Neural progenitor cell (in vitro differentiated cells): Measurements from ENCODE around the gene CDC25C.

ENCODE experiments used
- EZH2phosphoT487 ChIP-seq: fragments of 200-600 bp; sonication (generic); IDR thresholded peaks from 2 replicates; pipeline ENCODE4 v1.6.1; 2017; ENCODE audit warnings: antibody characterized with exemption
- TF ChIP-seq, protein P1 (sequence below): fragments of 200-600 bp; sonication (generic); IDR thresholded peaks from 2 replicates; pipeline ENCODE4 v1.5.1; 2017; ENCODE audit warnings: antibody characterized with exemption, mild to moderate bottlenecking

DNA sequence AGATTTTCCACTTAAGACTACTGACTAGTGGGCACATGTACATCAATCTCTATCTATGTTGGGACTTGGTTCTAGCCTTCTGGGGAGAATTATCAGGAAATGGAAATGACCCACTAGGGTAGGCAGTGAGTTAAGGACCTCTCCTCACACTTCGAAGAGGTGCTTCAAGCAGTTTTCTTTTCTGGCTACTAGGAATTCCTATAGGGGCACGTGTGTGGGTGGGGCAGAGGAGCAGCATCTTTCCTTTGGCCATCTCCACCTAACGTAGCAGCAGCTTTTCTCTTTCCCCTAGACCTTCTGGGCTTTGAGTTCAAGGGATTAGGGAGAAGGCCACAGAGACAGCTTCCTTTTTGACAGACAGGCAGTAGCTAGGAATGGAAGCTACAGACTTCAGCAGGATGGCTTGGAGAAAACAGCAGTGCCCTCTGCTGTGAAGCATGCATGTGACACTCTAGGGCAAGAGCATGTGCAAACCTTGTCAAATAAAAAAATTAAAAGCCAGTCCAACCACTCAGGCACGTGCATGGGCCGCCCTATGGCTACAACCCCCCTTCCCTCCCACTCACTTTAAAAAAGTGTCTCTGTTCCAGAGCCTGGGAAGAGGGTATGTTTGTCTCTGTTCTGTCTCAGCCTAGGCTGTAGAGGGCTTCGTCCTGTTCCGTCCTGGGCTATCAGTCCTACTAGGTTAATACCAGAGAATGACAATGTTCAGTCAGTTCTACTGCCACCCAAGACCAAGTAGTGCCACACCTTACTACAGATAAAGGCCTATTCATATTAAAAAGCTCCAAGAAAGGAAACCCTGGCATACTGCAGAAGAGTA lies 48.5 kb downstream of the CDC25C start:
- TF ChIP-seq, protein P1, sequence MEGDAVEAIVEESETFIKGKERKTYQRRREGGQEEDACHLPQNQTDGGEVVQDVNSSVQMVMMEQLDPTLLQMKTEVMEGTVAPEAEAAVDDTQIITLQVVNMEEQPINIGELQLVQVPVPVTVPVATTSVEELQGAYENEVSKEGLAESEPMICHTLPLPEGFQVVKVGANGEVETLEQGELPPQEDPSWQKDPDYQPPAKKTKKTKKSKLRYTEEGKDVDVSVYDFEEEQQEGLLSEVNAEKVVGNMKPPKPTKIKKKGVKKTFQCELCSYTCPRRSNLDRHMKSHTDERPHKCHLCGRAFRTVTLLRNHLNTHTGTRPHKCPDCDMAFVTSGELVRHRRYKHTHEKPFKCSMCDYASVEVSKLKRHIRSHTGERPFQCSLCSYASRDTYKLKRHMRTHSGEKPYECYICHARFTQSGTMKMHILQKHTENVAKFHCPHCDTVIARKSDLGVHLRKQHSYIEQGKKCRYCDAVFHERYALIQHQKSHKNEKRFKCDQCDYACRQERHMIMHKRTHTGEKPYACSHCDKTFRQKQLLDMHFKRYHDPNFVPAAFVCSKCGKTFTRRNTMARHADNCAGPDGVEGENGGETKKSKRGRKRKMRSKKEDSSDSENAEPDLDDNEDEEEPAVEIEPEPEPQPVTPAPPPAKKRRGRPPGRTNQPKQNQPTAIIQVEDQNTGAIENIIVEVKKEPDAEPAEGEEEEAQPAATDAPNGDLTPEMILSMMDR = peak; percentile 71
- TF ChIP-seq EZH2phosphoT487 = no peak
